HG02938 (cell line): ENCODE data around the gene PEX6.
"Not testable (repeated sequence)": the region's sequence is repeated elsewhere in the genome, so short reads cannot be mapped to it uniquely, and the experiment has no call there.

Experiments
- ATAC-seq: cut with Tn5 transposase; IDR thresholded peaks from one replicate; pipeline ENCODE4 v1.9.1; 2021; ENCODE audit warnings: mild to moderate bottlenecking, moderate library complexity; ENCODE audit not compliant: unreplicated experiment

Gene PEX6

GRCh38 chr6:42968783-42969182 is 10.2 kb downstream of the PEX6 start:
- no peak for ATAC-seq

- ATAC-seq: no peak
These were observed 10.8 kb downstream of the PEX6 start for GRCh38 chr6:42968126-42968701.

GRCh38 chr6:42967228-42967627 is 11.8 kb downstream of the PEX6 start:
- no peak for ATAC-seq

GRCh38 chr6:42966571-42966970 is 12.4 kb downstream of the PEX6 start:
- ATAC-seq: no peak

GRCh38 chr6:42963855-42964605 is 15.0 kb downstream of the PEX6 start:
- ATAC-seq: no peak

GRCh38 chr6:42963179-42963854 is 15.7 kb downstream of the PEX6 start:
- ATAC-seq: no peak

- ATAC-seq: no peak
These were observed 16.3 kb downstream of the PEX6 start for GRCh38 chr6:42962502-42963178.

- no peak for ATAC-seq
These were observed 16.9 kb downstream of the PEX6 start for GRCh38 chr6:42962096-42962495.

GRCh38 chr6:42961020-42961470 is 17.9 kb downstream of the PEX6 start:
- no peak for ATAC-seq

- ATAC-seq: no peak
These were observed 18.6 kb downstream of the PEX6 start, which contains the start of gene GNMT for GRCh38 chr6:42960243-42961019. Gene GNMT (plus strand): TSS chr6:42960754. CDS start chr6:42960768, 14 bp downstream.

GRCh38 chr6:42959917-42960242 is 19.1 kb downstream of the PEX6 start:
- no peak for ATAC-seq

- ATAC-seq: no peak
These were observed 20.9 kb downstream of the PEX6 start for GRCh38 chr6:42958125-42958524.

- ATAC-seq: not testable (repeated sequence)
These were observed 24.6 kb downstream of the PEX6 start for GRCh38 chr6:42954405-42954804.

GRCh38 chr6:42952389-42952788 is 26.6 kb downstream of the PEX6 start:
- ATAC-seq: no peak

GRCh38 chr6:42947950-42948349 is 31.0 kb downstream of the PEX6 start:
- no peak for ATAC-seq

- ATAC-seq: no peak
These were observed 36.5 kb downstream of the PEX6 start for GRCh38 chr6:42942444-42942843.

- ATAC-seq: not testable (repeated sequence)
These were observed 37.6 kb downstream of the PEX6 start for GRCh38 chr6:42941356-42941755.

- no peak for ATAC-seq
These were observed 38.4 kb downstream of the PEX6 start for GRCh38 chr6:42940493-42941045.

GRCh38 chr6:42939810-42940167 is 39.2 kb downstream of the PEX6 start:
- ATAC-seq: no peak

GRCh38 chr6:42938987-42939809 is 39.8 kb downstream of the PEX6 start:
- no peak for ATAC-seq
